ENCODE results near the gene APP.

Gene APP

DNA sequence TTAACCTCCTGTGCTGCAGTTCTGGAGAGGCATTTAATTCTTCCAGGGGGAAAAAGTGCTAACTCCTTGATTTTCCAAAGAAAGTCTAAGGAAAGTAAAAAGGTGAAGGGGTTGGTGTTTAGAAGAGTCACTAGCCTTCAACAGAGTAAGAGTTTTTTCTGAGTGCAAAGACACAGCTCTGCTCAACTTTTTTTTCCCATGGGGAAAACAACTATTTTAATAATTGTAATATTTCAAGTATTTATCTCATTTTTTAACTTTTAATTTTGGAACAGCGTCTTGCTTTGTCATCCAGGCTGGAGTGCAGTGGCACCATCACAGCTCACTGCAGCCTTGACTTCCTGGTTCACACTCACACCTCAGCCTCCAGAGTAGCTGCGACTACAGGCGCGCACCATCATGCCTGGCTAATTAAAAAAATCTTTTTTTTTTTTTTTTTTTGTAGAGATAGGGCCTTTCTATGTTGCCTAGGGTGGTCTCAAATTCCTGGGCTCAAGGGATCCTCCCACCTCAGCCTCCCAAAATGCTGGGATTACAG is 202.6 kb downstream of the APP start:
- no peak for DNase-seq

DNA sequence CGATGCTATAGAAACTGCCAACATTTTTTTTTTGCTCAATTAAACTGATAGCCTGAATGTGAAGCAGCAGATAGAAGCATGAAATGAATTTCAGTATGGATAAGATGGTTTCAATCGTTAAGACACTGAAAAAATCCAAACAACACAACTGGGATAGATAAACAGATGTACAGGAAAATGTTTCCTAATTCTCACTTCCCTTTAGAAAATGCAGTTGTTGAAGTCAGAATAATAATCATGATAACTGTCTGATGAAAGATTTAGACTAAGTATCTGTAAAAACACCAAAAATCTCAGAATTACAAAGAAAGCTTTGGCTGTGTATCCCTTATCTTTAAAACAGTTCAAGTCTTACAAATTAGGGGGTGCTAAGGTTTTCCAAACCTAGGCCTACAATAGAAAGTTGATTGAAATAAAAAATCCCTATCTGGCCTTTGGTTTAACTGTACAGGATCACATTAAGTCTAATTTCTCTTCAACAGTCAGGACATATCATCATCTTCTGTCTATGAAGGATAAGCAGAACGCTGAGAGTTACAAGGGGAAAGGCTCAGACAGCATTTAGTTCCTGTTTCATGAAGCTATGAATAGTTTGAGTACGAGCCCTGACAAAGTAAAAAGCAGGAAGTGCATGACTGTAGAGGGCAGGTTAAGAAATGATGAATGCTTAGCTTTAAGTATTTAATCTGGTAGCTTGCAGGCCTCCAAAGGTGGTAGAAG is 203.2 kb downstream of the APP start:
- DNase-seq: no peak

- DNase-seq: no peak
Observed at GRCh38 chr21:25965951-25966707, 204.4 kb downstream of the APP start.

- no peak for DNase-seq
Observed at GRCh38 chr21:25964926-25965325, 205.6 kb downstream of the APP start.

DNA sequence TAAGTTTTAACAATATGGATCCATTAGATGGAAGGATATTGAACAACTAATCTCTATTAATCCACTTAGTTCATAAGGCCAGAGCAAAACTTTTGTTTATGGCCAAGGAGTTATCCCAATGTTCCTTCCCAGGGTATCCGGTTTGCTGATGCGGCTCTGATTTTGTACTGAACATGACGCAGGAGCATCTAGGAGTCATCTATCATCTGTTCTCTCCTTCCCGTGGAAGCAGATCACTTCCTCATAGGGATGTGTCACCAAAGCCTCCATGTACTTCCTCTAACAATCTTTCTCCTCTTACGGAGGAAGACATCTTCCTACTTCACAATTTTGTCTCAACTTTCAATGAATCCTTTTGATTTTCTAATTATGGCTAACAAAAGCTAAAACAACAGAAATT is 206.6 kb downstream of the APP start:
- DNase-seq: no peak

GRCh38 chr21:25963181-25963580 is 207.4 kb downstream of the APP start:
- DNase-seq: no peak

DNA sequence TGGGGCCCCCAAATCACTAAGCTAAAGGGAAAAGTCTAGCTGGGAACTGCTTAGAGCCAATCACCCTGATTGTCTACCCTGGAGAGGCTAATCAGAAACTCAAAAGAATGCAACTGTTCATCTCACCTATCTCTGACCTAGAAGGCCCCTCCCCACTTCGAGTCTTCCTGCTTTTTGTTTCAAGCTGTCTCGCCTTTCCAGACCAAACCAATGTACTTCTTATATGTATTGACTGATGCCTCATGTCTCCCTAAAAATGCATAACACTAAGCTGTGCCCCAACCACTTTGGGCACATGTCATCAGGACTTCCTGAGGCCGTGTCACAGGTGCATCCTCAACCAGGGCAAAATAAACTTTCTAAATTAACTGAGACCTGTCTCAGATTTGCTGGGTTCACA is 209.5 kb downstream of the APP start:
- no peak for DNase-seq

DNA sequence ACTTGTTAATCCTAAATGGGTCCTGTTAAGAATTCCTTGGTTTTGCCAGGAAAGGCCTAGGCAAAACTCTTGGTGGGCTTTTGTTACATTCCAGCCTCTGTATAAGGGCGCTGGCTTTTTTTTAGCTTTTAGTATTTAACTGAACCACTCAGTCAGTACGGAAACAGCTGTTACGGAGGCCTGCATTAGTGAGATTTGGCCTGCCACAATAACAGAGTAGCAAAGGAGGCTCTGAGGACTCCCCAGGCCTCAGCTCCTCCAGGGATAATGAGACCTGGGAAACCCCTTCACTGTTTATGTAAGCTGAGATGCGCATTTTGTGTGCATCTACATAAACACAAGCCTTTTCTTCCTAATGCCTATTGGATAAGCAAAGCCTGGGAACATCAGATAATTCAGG is 210.2 kb downstream of the APP start:
- no peak for DNase-seq

DNA sequence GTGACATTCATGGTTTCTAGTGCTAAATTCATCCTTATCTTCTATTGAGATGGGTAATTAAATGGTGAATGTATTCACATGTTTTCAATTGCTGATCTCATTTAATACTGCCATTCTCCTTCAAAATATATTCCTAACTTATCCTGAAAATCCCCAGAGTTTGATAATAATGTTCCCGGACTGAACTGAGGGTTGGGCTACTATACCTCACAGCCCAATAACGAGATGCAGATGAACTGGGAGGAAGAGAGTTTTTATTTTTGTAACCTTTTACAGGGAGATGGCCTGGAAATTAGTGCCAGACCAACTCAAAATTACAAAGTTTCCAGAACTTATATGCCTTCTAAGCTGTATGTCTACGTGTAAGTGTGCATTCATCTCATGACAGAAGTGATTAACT is 210.8 kb downstream of the APP start:
- no peak for DNase-seq

DNA sequence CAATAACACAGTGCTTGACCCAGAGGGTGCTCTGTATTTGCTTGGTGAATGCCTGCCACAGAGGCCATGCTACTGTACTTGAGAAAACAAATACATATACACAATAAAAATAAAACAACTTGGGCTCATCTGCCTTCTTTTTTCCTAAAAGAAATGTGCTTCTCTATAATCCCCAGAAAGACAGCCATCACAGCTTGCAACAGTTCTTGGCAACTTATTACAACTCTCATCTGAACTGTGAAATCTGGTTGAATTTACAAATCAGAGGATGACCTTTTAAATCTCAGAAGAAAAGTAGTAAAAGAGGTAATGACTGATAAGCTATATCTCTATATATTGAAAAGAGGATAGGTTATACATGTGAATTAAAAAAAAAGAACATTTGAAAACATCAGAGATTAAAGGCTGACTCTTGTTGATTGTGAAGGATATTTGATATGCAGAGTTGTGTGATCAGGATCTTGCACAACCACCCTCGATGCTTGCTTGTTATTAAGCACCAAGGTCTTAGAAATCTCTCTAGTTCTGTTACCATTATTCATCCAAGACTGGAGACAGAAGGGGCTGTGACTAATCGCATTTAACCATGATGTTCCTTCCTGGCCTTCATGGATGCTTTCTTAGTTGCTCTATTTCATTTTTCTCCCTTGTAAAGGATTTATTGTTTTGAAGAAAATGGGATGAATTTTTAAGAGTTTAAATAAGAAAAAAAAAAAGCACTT is 213.4 kb downstream of the APP start:
- no peak for DNase-seq

DNA sequence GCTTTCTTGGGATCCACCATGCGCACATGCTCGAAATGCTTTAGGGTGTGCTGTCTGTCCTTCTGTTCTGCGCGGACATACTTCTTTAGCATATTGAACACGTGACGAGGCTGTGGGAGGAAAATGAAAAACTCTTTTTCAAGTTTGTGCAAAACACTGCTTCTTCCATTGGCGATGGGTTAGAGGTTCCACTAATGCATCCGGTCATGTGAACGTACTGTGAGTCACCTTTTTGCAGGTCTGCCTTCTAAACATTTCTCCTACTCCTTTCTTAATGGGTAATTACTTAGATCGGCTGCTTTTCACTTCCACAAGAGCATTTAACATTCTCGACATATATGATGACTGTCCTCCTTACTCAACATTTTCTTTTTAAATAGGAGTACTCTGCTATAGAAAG is 214.9 kb downstream of the APP start:
- no peak for DNase-seq

- DNase-seq: no peak
Observed at GRCh38 chr21:25953659-25954058, 216.9 kb downstream of the APP start.

- DNase-seq: no peak
Observed at GRCh38 chr21:25953196-25953595, 217.4 kb downstream of the APP start.

DNA sequence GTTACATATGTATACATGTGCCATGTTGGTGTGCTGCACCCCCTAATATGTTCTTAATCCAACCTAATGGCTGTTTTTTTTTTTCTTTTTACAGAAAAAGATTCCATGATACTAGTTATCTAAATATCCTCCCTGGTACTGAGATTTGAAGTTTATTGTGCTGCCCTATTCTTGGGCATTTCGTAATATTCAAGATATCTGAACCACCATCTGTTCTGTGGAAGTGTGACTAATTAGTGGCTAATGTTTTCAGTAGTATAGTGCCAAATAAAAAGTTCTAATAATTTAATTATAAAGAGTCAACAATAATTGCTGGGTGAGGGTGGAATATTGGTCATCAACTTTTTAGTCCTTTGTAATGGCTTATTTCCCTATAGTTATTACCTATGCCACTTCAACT is 218.3 kb downstream of the APP start:
- no peak for DNase-seq

GRCh38 chr21:25949701-25950100 is 220.9 kb downstream of the APP start:
- no peak for DNase-seq

GRCh38 chr21:25944672-25945213 is 225.8 kb downstream of the APP start:
- no peak for DNase-seq

GRCh38 chr21:25944082-25944481 is 226.5 kb downstream of the APP start:
- DNase-seq: no peak

DNA sequence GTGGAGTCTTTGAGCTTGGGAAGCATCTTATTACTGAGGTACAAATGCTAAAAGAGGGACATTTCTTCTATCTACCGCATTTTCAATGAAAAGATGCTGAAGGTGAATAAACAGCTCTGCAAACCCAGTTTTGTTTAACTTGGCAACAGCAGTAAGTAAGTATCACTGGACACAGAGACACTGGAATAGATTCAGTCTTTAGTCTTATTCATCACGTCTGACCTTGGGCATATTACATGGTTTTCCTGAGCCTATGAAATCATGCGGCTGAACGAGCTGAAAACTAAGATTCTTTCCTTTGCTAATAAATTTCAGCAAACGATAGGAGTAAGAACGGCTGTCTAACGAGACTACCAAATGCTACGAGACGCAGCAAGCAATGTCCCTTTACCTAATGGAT is 228.4 kb downstream of the APP start:
- no peak for DNase-seq

- no peak for DNase-seq
Observed at GRCh38 chr21:25939396-25939761, 231.2 kb downstream of the APP start.

- no peak for DNase-seq
Observed at GRCh38 chr21:25938658-25939395, 231.7 kb downstream of the APP start.

- DNase-seq: no peak
Observed at GRCh38 chr21:25936776-25937175, 233.8 kb downstream of the APP start.

GRCh38 chr21:25934771-25935224 is 235.8 kb downstream of the APP start:
- no peak for DNase-seq

- DNase-seq: no peak
Observed at GRCh38 chr21:25934130-25934529, 236.4 kb downstream of the APP start.

Data from activated naive CD4-positive, alpha-beta T cell treated with anti-CD3 and anti-CD28 coated beads, Interleukin-2, amount 50 U/mL, for 16 hours (primary cell).